HepG2 (cell line): ENCODE results near the gene DYNLL2. TPM values are rescaled to one million over a fixed set of nuclear protein-coding genes. Genes with fewer than 3 reads are reported as not detected.

ENCODE experiments used
- AGO2 ChIP-seq: fragments of 200-400 bp; formaldehyde crosslinking; optimal IDR thresholded peaks from 2 replicates; pipeline ENCODE3; 2017; ENCODE audit warnings: mild to moderate bottlenecking, low read depth, low read length, moderate library complexity
- CREB1 ChIP-seq, 2 experiments: fragments of 450-650 bp in 1 of 2; IDR thresholded peaks; 2 replicates each; pipeline ENCODE4 v1.6.1; 2016 to 2017; ENCODE audit warnings: control low read depth in 1 of 2, mild to moderate bottlenecking in 1 of 2, missing compliant biosample characterization in 1 of 2, missing genetic modification characterization in 1 of 2
- FOXM1 ChIP-seq: sonication (generic); formaldehyde crosslinking; IDR thresholded peaks from 2 replicates; pipeline ENCODE4 v1.5.0; 2020; ENCODE audit warnings: missing genetic modification reagents
- GABPB1 ChIP-seq: IDR thresholded peaks from 2 replicates; pipeline ENCODE4 v1.6.1; 2016; ENCODE audit warnings: mild to moderate bottlenecking, missing genetic modification reagents, moderate library complexity, missing compliant biosample characterization
- KLF11 ChIP-seq: IDR thresholded peaks from 2 replicates; pipeline ENCODE4 v1.6.1; 2016; ENCODE audit warnings: missing compliant biosample characterization
- MAFG ChIP-seq: sonication (generic); formaldehyde crosslinking; IDR thresholded peaks from 2 replicates; pipeline ENCODE4 v1.5.1; 2020; ENCODE audit warnings: mild to moderate bottlenecking, missing genetic modification reagents
- MED1 ChIP-seq: sonication (generic); formaldehyde crosslinking; IDR thresholded peaks from 2 replicates; pipeline ENCODE4 v1.4.0; 2020; ENCODE audit warnings: missing genetic modification reagents
- NR1H2 ChIP-seq: sonication (generic); formaldehyde crosslinking; IDR thresholded peaks from 2 replicates; pipeline ENCODE4 v1.8.1; 2022; ENCODE audit warnings: low read depth, missing genetic modification reagents, borderline replicate concordance
- POLR2A ChIP-seq, 2 experiments: IDR thresholded peaks; 2 replicates each; pipeline ENCODE4 v1.6.1; 2011; ENCODE audit warnings: low read depth in 2 of 2, low read length in 2 of 2, mild to moderate bottlenecking in 1 of 2, moderate library complexity in 1 of 2; ENCODE audit not compliant: insufficient read depth in 1 of 2
- SMAD9 ChIP-seq: sonication (generic); formaldehyde crosslinking; IDR thresholded peaks from 2 replicates; pipeline ENCODE4 v1.5.1; 2020; ENCODE audit warnings: mild to moderate bottlenecking, missing genetic modification reagents
- SNAI1 ChIP-seq: sonication (generic); formaldehyde crosslinking; IDR thresholded peaks from 2 replicates; pipeline ENCODE4 v1.5.0; 2020; ENCODE audit warnings: mild to moderate bottlenecking, missing genetic modification reagents, borderline replicate concordance
- TSC22D2 ChIP-seq: sonication (generic); formaldehyde crosslinking; IDR thresholded peaks from 2 replicates; pipeline ENCODE4 v1.5.1; 2020; ENCODE audit warnings: missing genetic modification reagents, mild to moderate bottlenecking, borderline replicate concordance
- ZNF143 ChIP-seq: sonication (generic); formaldehyde crosslinking; IDR thresholded peaks from 2 replicates; pipeline ENCODE4 v1.4.0; 2020; ENCODE audit warnings: missing genetic modification reagents
- ZNF230 ChIP-seq: sonication (generic); formaldehyde crosslinking; IDR thresholded peaks from 2 replicates; pipeline ENCODE4 v1.4.0; 2020; ENCODE audit warnings: mild to moderate bottlenecking, missing genetic modification reagents
- ZNF329 ChIP-seq: sonication (generic); formaldehyde crosslinking; IDR thresholded peaks from 2 replicates; pipeline ENCODE4 v1.9.0; 2021; ENCODE audit warnings: low read depth, mild to moderate bottlenecking, missing genetic modification reagents
- ZNF720 ChIP-seq: sonication (generic); formaldehyde crosslinking; IDR thresholded peaks from 2 replicates; pipeline ENCODE4 v1.4.0; 2020; ENCODE audit warnings: missing genetic modification reagents
- polyA plus RNA-seq, 8 experiments: library from polyadenylated mRNA; depleted of rRNA in 3 of 8; stranded (reverse) in 7 of 8; unstranded in 1 of 8; fragments of >200 nt; fragmentation: Illumina TruSeq in 4 of 8; extraction: Trizol in 4 of 8; gene quantifications; 2 replicates each; pipeline versions ENCODE4 v1.2.1 to v1.2.3, GENCODE V29; 2011 to 2016; ENCODE audit warnings: low read depth in 4 of 8, missing spikeins in 1 of 8, mixed read lengths in 1 of 8; ENCODE audit not compliant: insufficient read depth in 1 of 8
- total RNA-seq, 5 experiments: library from RNA; depleted of rRNA; stranded (reverse); fragments of >200 nt; fragmentation: Illumina TruSeq; extraction: Trizol; gene quantifications; 2 replicates each; pipeline ENCODE4 v1.2.3, GENCODE V29; 2016; ENCODE audit warnings: low read depth in 1 of 5

Gene DYNLL2
- total and polyA plus RNA-seq, 2 of the 13 experiments (the other 11 are each of a cell fraction or from before 2014, with no cell fraction given), result 9.5 to 29.0 TPM

- TF ChIP-seq KLF11 (CRISPR knock-in tag) (no peak), POLR2A (IDR thresholded peaks at IDR 0.05; ENCODE audit: insufficient read depth in 1 of 2, low read depth in 2 of 2, low read length in 2 of 2) (peak in 1 of 2 experiments; percentile 57; a peak in 2 of 4 replicates), GABPB1 (no peak), AGO2 (peak; percentile 33), FOXM1 (CRISPR knock-in tag) (no peak), ZNF720 (no peak), ZNF230 (CRISPR knock-in tag) (no peak), NR1H2 (CRISPR knock-in tag) (no peak), MAFG (CRISPR knock-in tag) (no peak), TSC22D2 (CRISPR knock-in tag) (no peak), ZNF143 (CRISPR knock-in tag) (no peak), MED1 (CRISPR knock-in tag) (no peak), SNAI1 (CRISPR knock-in tag) (no peak), SMAD9 (CRISPR knock-in tag) (no peak), ZNF329 (CRISPR knock-in tag) (no peak), CREB1 (IDR thresholded peaks at IDR 0.05) (0 out of 2 replicates have a peak, but pooled peaks have one; percentile 10), CREB1 (CRISPR knock-in tag; IDR thresholded peaks at IDR 0.05) (no peak)
Measured at GRCh38 chr17:58092101-58092796, 9.0 kb downstream of the DYNLL2 start (continued).
